Head of caudate nucleus (tissue), 42 donors: ENCODE results near the gene EXOC3L4.

Source experiments
- DNase-seq, 42 donors: peaks; one replicate each; pipeline versions ENCODE4 v3.0.0 to v3.0.0-alpha.2; 2020 to 2021; ENCODE audit warnings: mixed read lengths in 7 of 42
- intact Hi-C: fragments of 100-400 bp; cut with DNase I; formaldehyde crosslinking; loops from one replicate; pipeline ENCODE4 v1.15.0; 2022

EXOC3L4 gene

GRCh38 chr14:103067231-103067954 is 27.1 kb upstream of the EXOC3L4 start:
- peak in 1 of 42 donors; percentile 29 for DNase-seq
- intact Hi-C loops, result no loop called here

GRCh38 chr14:103068351-103069073 is 26.0 kb upstream of the EXOC3L4 start:
- intact Hi-C loops, result no loop called here
- no peak for DNase-seq

- intact Hi-C loops, result no loop called here
- no peak for DNase-seq
Observed at GRCh38 chr14:103070263-103070885, 24.2 kb upstream of the EXOC3L4 start.

GRCh38 chr14:103070971-103071542 is 23.5 kb upstream of the EXOC3L4 start:
- intact Hi-C loops, result no loop called here
- DNase-seq, result no peak

GRCh38 chr14:103071544-103072251 is 22.8 kb upstream of the EXOC3L4 start:
- DNase-seq, result no peak

GRCh38 chr14:103072595-103073366 is 21.7 kb upstream of the EXOC3L4 start:
- no peak for DNase-seq
- intact Hi-C loops, result no loop called here

More at GRCh38 chr14:103071544-103072251, 22.8 kb upstream of the EXOC3L4 start:
- intact Hi-C loops, result no loop called here

GRCh38 chr14:103073367-103073875 is 21.1 kb upstream of the EXOC3L4 start:
- DNase-seq, result no peak
- intact Hi-C loops, result no loop called here

- no peak for DNase-seq
- intact Hi-C loops, result no loop called here
Observed at GRCh38 chr14:103073876-103074728, 20.4 kb upstream of the EXOC3L4 start.

- intact Hi-C loops, result no loop called here
- no peak for DNase-seq
Observed at GRCh38 chr14:103074729-103075367, 19.7 kb upstream of the EXOC3L4 start.

GRCh38 chr14:103078420-103078749 is 16.1 kb upstream of the EXOC3L4 start:
- intact Hi-C loops, result no loop called here
- peak; percentile 72 to 93 (median 82) for DNase-seq

GRCh38 chr14:103078860-103079587 is 15.5 kb upstream of the EXOC3L4 start:
- DNase-seq, result no peak
- intact Hi-C loops, result no loop called here

- intact Hi-C loops, result no loop called here
- no peak for DNase-seq
Observed at GRCh38 chr14:103081951-103082350, 12.6 kb upstream of the EXOC3L4 start.

GRCh38 chr14:103084021-103084919 is 10.3 kb upstream of the EXOC3L4 start, which contains the start of gene LBHD2:
Gene LBHD2 (plus strand): TSS chr14:103084210. CDS start chr14:103086013, 1,803 bp downstream.
- no peak for DNase-seq
- intact Hi-C loops, result no loop called here

- DNase-seq, result no peak
- intact Hi-C loops, result no loop called here
Observed at GRCh38 chr14:103085106-103086091, 9.1 kb upstream of the EXOC3L4 start.
